ENCODE measurements around the gene MSRB1. TPM values are rescaled to one million over a fixed set of nuclear protein-coding genes. Genes with fewer than 3 reads are reported as not detected.

Gene MSRB1
- total and polyA plus RNA-seq, 2 of the 13 experiments (the other 11 are each of a cell fraction or from before 2014, with no cell fraction given) = 32.1 to 75.4 TPM

- no peak for TF ChIP-seq ZNF639 (CRISPR knock-in tag; conservative IDR thresholded peaks at IDR 0.05)
- no peak for TF ChIP-seq U2AF1 (optimal IDR thresholded peaks at IDR 0.05; ENCODE audit: low read depth, low read length)
- no peak for TF ChIP-seq ZNF709 (CRISPR knock-in tag; IDR thresholded peaks at IDR 0.05)
- TF ChIP-seq ZNF569 (CRISPR knock-in tag; IDR thresholded peaks at IDR 0.05; ENCODE audit: borderline replicate concordance) = no peak
- no peak for TF ChIP-seq GTF2F1 (IDR thresholded peaks at IDR 0.05; ENCODE audit: low read length)
- no peak for TF ChIP-seq BHLHE40 (IDR thresholded peaks at IDR 0.05; ENCODE audit: low read length)
- TF ChIP-seq CERS6 (CRISPR knock-in tag; IDR thresholded peaks at IDR 0.05) = no peak
- TF ChIP-seq, protein P1, sequence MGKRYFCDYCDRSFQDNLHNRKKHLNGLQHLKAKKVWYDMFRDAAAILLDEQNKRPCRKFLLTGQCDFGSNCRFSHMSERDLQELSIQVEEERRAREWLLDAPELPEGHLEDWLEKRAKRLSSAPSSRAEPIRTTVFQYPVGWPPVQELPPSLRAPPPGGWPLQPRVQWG (CRISPR knock-in tag; IDR thresholded peaks at IDR 0.05; ENCODE audit: borderline replicate concordance, low read depth) = no peak
- TF ChIP-seq, protein P2, sequence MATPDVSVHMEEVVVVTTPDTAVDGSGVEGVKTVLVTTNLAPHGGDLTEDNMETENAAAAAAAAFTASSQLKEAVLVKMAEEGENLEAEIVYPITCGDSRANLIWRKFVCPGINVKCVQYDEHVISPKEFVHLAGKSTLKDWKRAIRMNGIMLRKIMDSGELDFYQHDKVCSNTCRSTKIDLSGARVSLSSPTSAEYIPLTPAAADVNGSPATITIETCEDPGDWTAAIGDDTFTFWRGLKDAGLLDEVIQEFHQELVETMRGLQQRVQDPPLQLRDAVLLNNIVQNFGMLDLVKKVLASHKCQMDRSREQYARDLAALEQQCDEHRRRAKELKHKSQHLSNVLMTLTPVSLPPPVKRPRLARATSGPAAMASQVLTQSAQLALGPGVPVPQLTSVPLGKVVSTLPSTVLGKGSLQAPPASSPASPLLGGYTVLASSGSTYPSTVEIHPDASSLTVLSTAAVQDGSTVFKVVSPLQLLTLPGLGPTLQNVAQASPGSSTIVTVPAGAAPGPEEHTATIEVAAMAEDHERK (CRISPR knock-in tag; IDR thresholded peaks at IDR 0.05; ENCODE audit: low read depth) = no peak
- TF ChIP-seq, protein P3, sequence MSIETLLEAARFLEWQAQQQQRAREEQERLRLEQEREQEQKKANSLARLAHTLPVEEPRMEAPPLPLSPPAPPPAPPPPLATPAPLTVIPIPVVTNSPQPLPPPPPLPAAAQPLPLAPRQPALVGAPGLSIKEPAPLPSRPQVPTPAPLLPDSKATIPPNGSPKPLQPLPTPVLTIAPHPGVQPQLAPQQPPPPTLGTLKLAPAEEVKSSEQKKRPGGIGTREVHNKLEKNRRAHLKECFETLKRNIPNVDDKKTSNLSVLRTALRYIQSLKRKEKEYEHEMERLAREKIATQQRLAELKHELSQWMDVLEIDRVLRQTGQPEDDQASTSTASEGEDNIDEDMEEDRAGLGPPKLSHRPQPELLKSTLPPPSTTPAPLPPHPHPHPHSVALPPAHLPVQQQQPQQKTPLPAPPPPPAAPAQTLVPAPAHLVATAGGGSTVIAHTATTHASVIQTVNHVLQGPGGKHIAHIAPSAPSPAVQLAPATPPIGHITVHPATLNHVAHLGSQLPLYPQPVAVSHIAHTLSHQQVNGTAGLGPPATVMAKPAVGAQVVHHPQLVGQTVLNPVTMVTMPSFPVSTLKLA (IDR thresholded peaks at IDR 0.05) = no peak
- TF ChIP-seq ELF1 (CRISPR knock-in tag; IDR thresholded peaks at IDR 0.05) = no peak
- no peak for TF ChIP-seq ZBTB42 (CRISPR knock-in tag; IDR thresholded peaks at IDR 0.05)
- TF ChIP-seq KDM4B (CRISPR knock-in tag; IDR thresholded peaks at IDR 0.05) = 0 out of 2 replicates have a peak, but pooled peaks have one; percentile 68
- TF ChIP-seq SRSF1 (optimal IDR thresholded peaks at IDR 0.05; ENCODE audit: low read depth, low read length) = no peak
- TF ChIP-seq, protein P4, sequence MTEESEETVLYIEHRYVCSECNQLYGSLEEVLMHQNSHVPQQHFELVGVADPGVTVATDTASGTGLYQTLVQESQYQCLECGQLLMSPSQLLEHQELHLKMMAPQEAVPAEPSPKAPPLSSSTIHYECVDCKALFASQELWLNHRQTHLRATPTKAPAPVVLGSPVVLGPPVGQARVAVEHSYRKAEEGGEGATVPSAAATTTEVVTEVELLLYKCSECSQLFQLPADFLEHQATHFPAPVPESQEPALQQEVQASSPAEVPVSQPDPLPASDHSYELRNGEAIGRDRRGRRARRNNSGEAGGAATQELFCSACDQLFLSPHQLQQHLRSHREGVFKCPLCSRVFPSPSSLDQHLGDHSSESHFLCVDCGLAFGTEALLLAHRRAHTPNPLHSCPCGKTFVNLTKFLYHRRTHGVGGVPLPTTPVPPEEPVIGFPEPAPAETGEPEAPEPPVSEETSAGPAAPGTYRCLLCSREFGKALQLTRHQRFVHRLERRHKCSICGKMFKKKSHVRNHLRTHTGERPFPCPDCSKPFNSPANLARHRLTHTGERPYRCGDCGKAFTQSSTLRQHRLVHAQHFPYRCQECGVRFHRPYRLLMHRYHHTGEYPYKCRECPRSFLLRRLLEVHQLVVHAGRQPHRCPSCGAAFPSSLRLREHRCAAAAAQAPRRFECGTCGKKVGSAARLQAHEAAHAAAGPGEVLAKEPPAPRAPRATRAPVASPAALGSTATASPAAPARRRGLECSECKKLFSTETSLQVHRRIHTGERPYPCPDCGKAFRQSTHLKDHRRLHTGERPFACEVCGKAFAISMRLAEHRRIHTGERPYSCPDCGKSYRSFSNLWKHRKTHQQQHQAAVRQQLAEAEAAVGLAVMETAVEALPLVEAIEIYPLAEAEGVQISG (CRISPR knock-in tag; IDR thresholded peaks at IDR 0.05) = 0 out of 2 replicates have a peak, but pooled peaks have one; percentile 36
- TF ChIP-seq ARNTL (CRISPR knock-in tag; IDR thresholded peaks at IDR 0.05) = no peak
- TF ChIP-seq ZNF383 (CRISPR knock-in tag; IDR thresholded peaks at IDR 0.05; ENCODE audit: borderline replicate concordance) = no peak
- no peak for TF ChIP-seq BATF2 (CRISPR knock-in tag; IDR thresholded peaks at IDR 0.05)
- TF ChIP-seq MXI1 (IDR thresholded peaks at IDR 0.05; ENCODE audit: borderline replicate concordance, low read depth, low read length) = no peak; the same call in 2 of the 3 replicates
Observed at GRCh38 chr16:1932050-1933028, 10.7 kb downstream of the MSRB1 start (continued).

Data from HepG2 (cell line).